HCT116 (cell line): ENCODE results near the gene CHMP1B. TPM values are rescaled to one million over a fixed set of nuclear protein-coding genes. Genes with fewer than 3 reads are reported as not detected.

Source experiments
- ATAC-seq: fragments of 200-7000 bp; cut with Tn5 transposase; 2 replicates; pipeline ENCODE4 v1.9.1; 2020; ENCODE audit warnings: mild to moderate bottlenecking, moderate library complexity
- BruUV-seq: library from RNA; stranded (reverse); fragments of 400-500 nt; replicated peaks from 2 replicates; lab custom pipeline; 2021; lab: Mats Ljungman, UMichigan
- CTCF ChIA-PET: fragments of 300-600 bp; sonication (Branson Sonifier 250); formaldehyde crosslinking; loops from one replicate; lab custom pipeline; 2021; ENCODE audit warnings: antibody characterized with exemption; lab: Charles Lee
- POLR2A ChIA-PET: fragments of 300-600, 350-600 bp; sonication (Branson Sonifier 250); formaldehyde crosslinking; loops from one replicate; lab custom pipeline; 2021; ENCODE audit warnings: antibody characterized with exemption; lab: Charles Lee
- RAD21 ChIA-PET, 2 experiments: fragments of 300-600 bp; sonication (Branson Sonifier 250); formaldehyde crosslinking; loops; one replicate each; lab custom pipeline; 2023; ENCODE audit warnings: low total read pairs in 2 of 2; ENCODE audit not compliant: uncharacterized antibody in 2 of 2, unreplicated experiment in 2 of 2, low non-redundant PET in 1 of 2; lab: Charles Lee
- DNase-seq: peaks from one replicate; pipeline ENCODE4 v3.0.0-alpha.2; 2010; ENCODE audit warnings: low read depth, low spot score
- H2AFZ ChIP-seq: fragments of 200-600 bp; shearing (Covaris generic), sonication (generic); 2 replicates; pipeline ENCODE4 v1.6.1; 2017; ENCODE audit warnings: low read depth, mixed run types, mixed read lengths, antibody characterized with exemption, low read length; ENCODE audit not compliant: poor library complexity, severe bottlenecking
- H3K27ac ChIP-seq: 2 replicates; pipeline ENCODE4 v1.5.1; 2012; ENCODE audit warnings: low read depth, low read length
- H3K27me3 ChIP-seq: fragments of 200-600 bp; sonication (generic); 2 replicates; pipeline ENCODE4 v1.6.1; 2016; ENCODE audit warnings: mixed run types, low read length, mixed read lengths; ENCODE audit not compliant: insufficient read depth
- H3K36me3 ChIP-seq, 2 experiments: fragments of 200-500 bp in 1 of 2; fragments of 200-600 bp in 1 of 2; sonication (Bioruptor generic) in 1 of 2; sonication (generic) in 1 of 2; 2 replicates each; pipeline versions ENCODE4 v1.5.1 to v1.6.1; 2014 to 2016; ENCODE audit warnings: low read length in 2 of 2, inconsistent platforms in 1 of 2, mixed read lengths in 1 of 2, mixed run types in 1 of 2; ENCODE audit not compliant: insufficient read depth in 2 of 2, control insufficient read depth in 1 of 2
- H3K4me1 ChIP-seq, 2 experiments: fragments of 200-600 bp in 1 of 2; sonication (generic) in 1 of 2; 2 replicates each; pipeline versions ENCODE4 v1.5.1 to v1.6.1; 2012 to 2017; ENCODE audit warnings: low read length in 2 of 2, inconsistent platforms in 1 of 2, mild to moderate bottlenecking in 1 of 2, mixed read lengths in 1 of 2, mixed run types in 1 of 2, moderate library complexity in 1 of 2; ENCODE audit not compliant: insufficient read depth in 2 of 2, control insufficient read depth in 1 of 2
- H3K4me2 ChIP-seq: fragments of 200-600 bp; sonication (generic); 2 replicates; pipeline ENCODE4 v1.6.1; 2017; ENCODE audit warnings: mixed run types, low read length, mixed read lengths
- H3K4me3 ChIP-seq, 2 experiments: fragments of 200-600 bp in 1 of 2; sonication (generic) in 1 of 2; replicated peaks in 1 of 2; 2 replicates each; pipeline ENCODE4 v1.5.1; 2011 to 2016; ENCODE audit warnings: low read length in 2 of 2, control low read depth in 1 of 2, low read depth in 1 of 2, mild to moderate bottlenecking in 1 of 2, mixed read lengths in 1 of 2, mixed run types in 1 of 2
- H3K79me2 ChIP-seq: fragments of 200-600 bp; sonication (generic); 2 replicates; pipeline ENCODE4 v1.6.1; 2017; ENCODE audit warnings: mild to moderate bottlenecking, mixed run types, low read length, moderate library complexity, mixed read lengths; ENCODE audit not compliant: insufficient read depth
- H3K9ac ChIP-seq: fragments of 200-600 bp; sonication (generic); 2 replicates; pipeline ENCODE4 v1.6.1; 2016; ENCODE audit warnings: low read length, mixed read lengths
- H3K9me2 ChIP-seq: fragments of 200-600 bp; sonication (generic), shearing (Covaris generic); 2 replicates; pipeline ENCODE4 v1.6.1; 2017; ENCODE audit warnings: mixed run types, mild to moderate bottlenecking, moderate library complexity; ENCODE audit not compliant: insufficient read depth
- H3K9me3 ChIP-seq, 2 experiments: fragments of 200-500 bp in 1 of 2; fragments of 200-600 bp in 1 of 2; sonication (Bioruptor generic) in 1 of 2; sonication (generic) in 1 of 2; 2 replicates each; pipeline ENCODE4 v1.6.1; 2014 to 2017; ENCODE audit warnings: low read length in 2 of 2, mixed read lengths in 2 of 2, inconsistent platforms in 1 of 2, low read depth in 1 of 2, mild to moderate bottlenecking in 1 of 2, mixed run types in 1 of 2, moderate library complexity in 1 of 2; ENCODE audit not compliant: control insufficient read depth in 1 of 2, insufficient read depth in 1 of 2
- H4K20me1 ChIP-seq: fragments of 200-600 bp; sonication (generic), shearing (Covaris generic); 2 replicates; pipeline ENCODE4 v1.6.1; 2017; ENCODE audit warnings: mixed run types, mild to moderate bottlenecking, moderate library complexity; ENCODE audit not compliant: insufficient read depth
- CBX3 ChIP-seq: IDR thresholded peaks from 2 replicates; pipeline ENCODE4 v1.6.1; 2012; ENCODE audit warnings: low read depth
- CEBPB ChIP-seq: IDR thresholded peaks from 2 replicates; pipeline ENCODE4 v1.6.1; 2012; ENCODE audit warnings: low read depth
- EGR1 ChIP-seq: IDR thresholded peaks from 2 replicates; pipeline ENCODE4 v1.6.1; 2012; ENCODE audit warnings: low read depth
- EZH2phosphoT487 ChIP-seq: fragments of 200-600 bp; IDR thresholded peaks from 2 replicates; pipeline ENCODE4 v1.6.1; 2018; ENCODE audit warnings: antibody characterized with exemption, borderline replicate concordance
- FOSL1 ChIP-seq: IDR thresholded peaks from 2 replicates; pipeline ENCODE4 v1.6.1; 2012; ENCODE audit warnings: low read depth
- JUND ChIP-seq: IDR thresholded peaks from 2 replicates; pipeline ENCODE4 v1.6.1; 2012
- MAX ChIP-seq: IDR thresholded peaks from 2 replicates; pipeline ENCODE4 v1.6.1; 2012
- POLR2A ChIP-seq: IDR thresholded peaks from 2 replicates; pipeline ENCODE4 v1.7.0; 2011; ENCODE audit warnings: borderline replicate concordance; ENCODE audit not compliant: insufficient read depth, insufficient read length; ENCODE audit errors: extremely low read depth
- POLR2AphosphoS5 ChIP-seq: IDR thresholded peaks from 2 replicates; pipeline ENCODE4 v1.6.1; 2011; ENCODE audit warnings: mild to moderate bottlenecking, low read depth, low read length, moderate library complexity
- RAD21 ChIP-seq: IDR thresholded peaks from 2 replicates; pipeline ENCODE4 v1.6.1; 2012; ENCODE audit warnings: low read depth, mild to moderate bottlenecking
- REST ChIP-seq: IDR thresholded peaks from 2 replicates; pipeline ENCODE4 v1.6.1; 2012; ENCODE audit warnings: low read depth
- SIN3A ChIP-seq: IDR thresholded peaks from 2 replicates; pipeline ENCODE4 v1.6.1; 2012; ENCODE audit warnings: low read depth
- SP1 ChIP-seq: IDR thresholded peaks from 2 replicates; pipeline ENCODE4 v1.6.1; 2012; ENCODE audit warnings: low read depth
- SRF ChIP-seq: IDR thresholded peaks from 2 replicates; pipeline ENCODE4 v1.6.1; 2012; ENCODE audit warnings: low read depth
- TCF7L2 ChIP-seq: IDR thresholded peaks from 2 replicates; pipeline ENCODE4 v1.7.0; 2011; ENCODE audit warnings: borderline replicate concordance, inconsistent platforms; ENCODE audit not compliant: insufficient read depth, insufficient read length; ENCODE audit errors: extremely low read depth
- YY1 ChIP-seq: IDR thresholded peaks from 2 replicates; pipeline ENCODE4 v1.6.1; 2011; ENCODE audit warnings: low read length, low read depth, moderate library complexity, mild to moderate bottlenecking; ENCODE audit not compliant: insufficient replicate concordance; ENCODE audit errors: extremely low read depth
- ZBTB33 ChIP-seq: IDR thresholded peaks from 2 replicates; pipeline ENCODE4 v1.6.1; 2011; ENCODE audit warnings: mild to moderate bottlenecking, low read length, moderate library complexity; ENCODE audit not compliant: insufficient replicate concordance; ENCODE audit errors: extremely low read depth
- intact Hi-C: fragments of 100-400 bp; cut with micrococcal nuclease; formaldehyde crosslinking; loops from 2 replicates; pipeline ENCODE4 v1.10.0; 2022
- total RNA-seq: library from RNA; stranded (reverse); gene quantifications from one replicate; pipeline ENCODE4 v1.2.1, GENCODE V29; 2021; ENCODE audit not compliant: unreplicated experiment

The CHMP1B gene
- total RNA-seq, 1 experiment from 2014 or later, result 30.3 TPM

GRCh38 chr18:11866764-11867163 is 15.6 kb downstream of the CHMP1B start:
- no peak overlapping the region for H3K4me2 ChIP-seq
- H3K4me1 ChIP-seq, result peaks cover 0 to 4% of the 10 kb centered on the region in 2 experiments; a peak in 1 of 4 replicates
- H3K9me2 ChIP-seq, result no peaks in the 10 kb centered on the region
- H3K27ac ChIP-seq, result no peak overlapping the region
- no peaks in the 10 kb centered on the region for H3K9me3 ChIP-seq
- no peaks in the 10 kb centered on the region for H3K79me2 ChIP-seq
- H4K20me1 ChIP-seq, result no peaks in the 10 kb centered on the region
- intact Hi-C loops, result no loop called here
- RAD21 ChIA-PET, result no interaction called here
- POLR2A ChIA-PET, result no interaction called here
- H3K27me3 ChIP-seq, result no peaks in the 10 kb centered on the region
- ATAC-seq (no peak), DNase-seq (no peak)
- BruUV-seq, result no TSS peak
- no peak overlapping the region for H2AFZ ChIP-seq
- TF ChIP-seq CEBPB (no peak), JUND (no peak), SRF (no peak), RAD21 (no peak), CBX3 (no peak), YY1 (no peak), REST (no peak), EGR1 (no peak), POLR2A (no peak), ZBTB33 (no peak), SIN3A (no peak), FOSL1 (no peak), SP1 (no peak), POLR2AphosphoS5 (no peak), TCF7L2 (no peak), MAX (no peak), EZH2phosphoT487 (no peak)
- H3K9ac ChIP-seq, result no peak overlapping the region
- no peaks in the 10 kb centered on the region for H3K36me3 ChIP-seq
- CTCF ChIA-PET, result no interaction called here
- H3K4me3 ChIP-seq, result no peak overlapping the region
